Liver (tissue), 9 donors: ENCODE measurements around the gene B4GALNT3. TPM values are rescaled to one million over a fixed set of nuclear protein-coding genes. Genes with fewer than 3 reads are reported as not detected.

ENCODE experiments used
- DNase-seq: peaks from one replicate; pipeline ENCODE4 v3.0.0-alpha.2; 2017; ENCODE audit warnings: low spot score
- H3K27ac ChIP-seq, 2 donors: one replicate each; pipeline ENCODE4 v1.7.0; 2013; ENCODE audit warnings: inconsistent platforms in 2 of 2, low read length in 2 of 2, control low read depth in 1 of 2, low read depth in 1 of 2, mild to moderate bottlenecking in 1 of 2
- H3K27me3 ChIP-seq, 4 donors: one replicate each; pipeline versions ENCODE4 v1.6.1 to v1.7.0; 2013; ENCODE audit warnings: low read length in 3 of 4, inconsistent platforms in 1 of 4, mild to moderate bottlenecking in 1 of 4, moderate library complexity in 1 of 4; ENCODE audit not compliant: control insufficient read depth in 4 of 4, insufficient read depth in 4 of 4
- H3K36me3 ChIP-seq, 4 donors: one replicate each; pipeline versions ENCODE4 v1.6.1 to v1.7.0; 2013; ENCODE audit warnings: low read length in 3 of 4, mild to moderate bottlenecking in 3 of 4, low read depth in 1 of 4, moderate library complexity in 1 of 4; ENCODE audit not compliant: control insufficient read depth in 4 of 4, insufficient read depth in 3 of 4
- H3K4me1 ChIP-seq, 4 donors: one replicate each; pipeline versions ENCODE4 v1.6.1 to v1.7.0; 2013; ENCODE audit warnings: low read length in 3 of 4, mild to moderate bottlenecking in 3 of 4, moderate library complexity in 1 of 4; ENCODE audit not compliant: control insufficient read depth in 4 of 4, insufficient read depth in 4 of 4
- H3K4me3 ChIP-seq, 3 donors: one replicate each; pipeline versions ENCODE4 v1.6.1 to v1.7.0; 2013; ENCODE audit warnings: low read length in 3 of 3, control low read depth in 1 of 3, low read depth in 1 of 3, mild to moderate bottlenecking in 1 of 3
- H3K9ac ChIP-seq, 2 donors: one replicate each; pipeline ENCODE4 v1.7.0; 2013; ENCODE audit warnings: low read length in 2 of 2, mild to moderate bottlenecking in 2 of 2, moderate library complexity in 2 of 2, control low read depth in 1 of 2, low read depth in 1 of 2
- H3K9me3 ChIP-seq, 4 donors: one replicate each; pipeline versions ENCODE4 v1.6.1 to v1.7.0; 2013; ENCODE audit warnings: low read length in 3 of 4; ENCODE audit not compliant: control insufficient read depth in 4 of 4
- ATF3 ChIP-seq: IDR thresholded peaks from 2 replicates; pipeline ENCODE4 v1.6.1; 2016; ENCODE audit warnings: antibody characterized with exemption
- FOXA2 ChIP-seq: IDR thresholded peaks from 2 replicates; pipeline ENCODE4 v1.6.1; 2016; ENCODE audit warnings: antibody characterized with exemption
- JUND ChIP-seq, 2 donors: IDR thresholded peaks; 2 replicates each; pipeline ENCODE4 v1.6.1; 2016; ENCODE audit warnings: antibody characterized with exemption in 2 of 2
- MAX ChIP-seq: IDR thresholded peaks from 2 replicates; pipeline ENCODE4 v1.6.1; 2016; ENCODE audit warnings: antibody characterized with exemption
- NR2F2 ChIP-seq: IDR thresholded peaks from 2 replicates; pipeline ENCODE4 v1.6.1; 2016; ENCODE audit warnings: antibody characterized with exemption
- REST ChIP-seq: IDR thresholded peaks from 2 replicates; pipeline ENCODE4 v1.6.1; 2016; ENCODE audit warnings: antibody characterized with exemption, mild to moderate bottlenecking
- SP1 ChIP-seq: IDR thresholded peaks from 2 replicates; pipeline ENCODE4 v1.6.1; 2018; ENCODE audit warnings: antibody characterized with exemption, mild to moderate bottlenecking
- ZBTB33 ChIP-seq: IDR thresholded peaks from 2 replicates; pipeline ENCODE4 v1.6.1; 2016; ENCODE audit warnings: antibody characterized with exemption
- WGBS: extraction: QIAGEN DNeasy Blood & Tissue Kit; methylation state at CpG from one replicate; pipeline ENCODE4 v1.1.7; 2013; 5-methylcytosine and 5-hydroxymethylcytosine counted together
- polyA plus RNA-seq, 2 donors: library from polyadenylated mRNA; stranded (reverse) in 1 of 2; unstranded in 1 of 2; fragments of 200-250 nt in 1 of 2; fragments of >200 nt in 1 of 2; fragmentation: Nextera tagmentation in 1 of 2; extraction: Ambion mirVana in 1 of 2; gene quantifications; one replicate each; pipeline versions ENCODE4 v1.2.1 to v1.2.3, GENCODE V29; 2013 to 2015
- total RNA-seq, 2 donors: library from RNA; depleted of rRNA; stranded (reverse); fragments of >200 nt; gene quantifications; one replicate each; pipeline ENCODE4 v1.2.3, GENCODE V29; 2014
- donor health status: healthy.
- donor health status: healthy.
- donor health status: healthy.
- donor health status: healthy.
- donor health status: healthy.

B4GALNT3 gene
- total and polyA plus RNA-seq, 4 donors, result 0.09 to 0.25 (median 0.14) TPM; not detected in 1

- no peak overlapping the region for H3K9ac ChIP-seq
Measured at GRCh38 chr12:462936-463705, 3.4 kb downstream of the B4GALNT3 start.

More at GRCh38 chr12:462936-463705, 3.4 kb downstream of the B4GALNT3 start:
- WGBS, result 52% methylated on average over 6 of the region's 6 CpGs
- TF ChIP-seq FOXA2 (no peak), NR2F2 (no peak), ZBTB33 (no peak), SP1 (no peak), JUND (IDR thresholded peaks at IDR 0.05) (no peak), MAX (no peak), ATF3 (no peak), REST (no peak)
- H3K27ac ChIP-seq, result no peak overlapping the region
- H3K36me3 ChIP-seq, result no peaks in the 10 kb centered on the region
- no peak for DNase-seq
- no peak overlapping the region for H3K4me3 ChIP-seq
- no peaks in the 10 kb centered on the region for H3K9me3 ChIP-seq
- H3K27me3 ChIP-seq, result peaks cover 0 to 1% (median 0%) of the 10 kb centered on the region in 4 donors
- H3K4me1 ChIP-seq, result peaks cover 2 to 17% (median 5%) of the 10 kb centered on the region in 4 donors
